ENCODE data around the gene ETV5. TPM values are rescaled to one million over a fixed set of nuclear protein-coding genes. Genes with fewer than 3 reads are reported as not detected.

The ETV5 gene
- total RNA-seq, 1 donor from 2014 or later, result 40.6 TPM

DNA sequence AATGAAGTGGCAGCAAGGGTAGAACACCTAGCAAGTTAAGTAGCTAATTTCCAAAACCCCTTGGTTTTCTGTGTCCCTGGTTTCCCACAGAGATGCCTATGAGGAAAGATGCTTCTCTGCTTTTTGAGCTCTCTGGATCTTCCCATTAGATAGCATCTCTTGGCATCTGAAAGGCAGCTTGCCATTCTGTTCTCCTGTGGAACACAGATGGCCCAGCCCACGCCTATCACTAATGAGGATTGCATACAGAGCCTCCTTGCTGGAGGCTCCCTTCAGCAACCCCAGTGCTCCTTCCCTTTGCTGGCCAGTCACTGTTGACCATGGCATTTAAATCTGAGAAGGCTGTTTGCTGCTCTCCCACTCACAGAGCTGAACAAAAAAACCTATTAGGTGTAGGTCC, 34.4 kb upstream of the ETV5 start:
- TF ChIP-seq, protein P1, sequence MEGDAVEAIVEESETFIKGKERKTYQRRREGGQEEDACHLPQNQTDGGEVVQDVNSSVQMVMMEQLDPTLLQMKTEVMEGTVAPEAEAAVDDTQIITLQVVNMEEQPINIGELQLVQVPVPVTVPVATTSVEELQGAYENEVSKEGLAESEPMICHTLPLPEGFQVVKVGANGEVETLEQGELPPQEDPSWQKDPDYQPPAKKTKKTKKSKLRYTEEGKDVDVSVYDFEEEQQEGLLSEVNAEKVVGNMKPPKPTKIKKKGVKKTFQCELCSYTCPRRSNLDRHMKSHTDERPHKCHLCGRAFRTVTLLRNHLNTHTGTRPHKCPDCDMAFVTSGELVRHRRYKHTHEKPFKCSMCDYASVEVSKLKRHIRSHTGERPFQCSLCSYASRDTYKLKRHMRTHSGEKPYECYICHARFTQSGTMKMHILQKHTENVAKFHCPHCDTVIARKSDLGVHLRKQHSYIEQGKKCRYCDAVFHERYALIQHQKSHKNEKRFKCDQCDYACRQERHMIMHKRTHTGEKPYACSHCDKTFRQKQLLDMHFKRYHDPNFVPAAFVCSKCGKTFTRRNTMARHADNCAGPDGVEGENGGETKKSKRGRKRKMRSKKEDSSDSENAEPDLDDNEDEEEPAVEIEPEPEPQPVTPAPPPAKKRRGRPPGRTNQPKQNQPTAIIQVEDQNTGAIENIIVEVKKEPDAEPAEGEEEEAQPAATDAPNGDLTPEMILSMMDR (IDR thresholded peaks at IDR 0.05; ENCODE audit: unreplicated experiment), result no peak
- Mint-ChIP-seq H3K36me3 (ENCODE audit: low read depth, unreplicated experiment) (no peaks in the 10 kb centered on the region), H3K4me3 (ENCODE audit: unreplicated experiment) (no peak overlapping the region), H3K27me3 (ENCODE audit: unreplicated experiment) (peaks cover 3% of the 10 kb centered on the region), H3K27ac (ENCODE audit: unreplicated experiment) (no peak overlapping the region), H3K4me1 (ENCODE audit: unreplicated experiment) (peaks cover 27% of the 10 kb centered on the region), H3K9me3 (ENCODE audit: unreplicated experiment) (no peaks in the 10 kb centered on the region)
- DNase-seq (ENCODE audit: low spot score), result no peak

DNA sequence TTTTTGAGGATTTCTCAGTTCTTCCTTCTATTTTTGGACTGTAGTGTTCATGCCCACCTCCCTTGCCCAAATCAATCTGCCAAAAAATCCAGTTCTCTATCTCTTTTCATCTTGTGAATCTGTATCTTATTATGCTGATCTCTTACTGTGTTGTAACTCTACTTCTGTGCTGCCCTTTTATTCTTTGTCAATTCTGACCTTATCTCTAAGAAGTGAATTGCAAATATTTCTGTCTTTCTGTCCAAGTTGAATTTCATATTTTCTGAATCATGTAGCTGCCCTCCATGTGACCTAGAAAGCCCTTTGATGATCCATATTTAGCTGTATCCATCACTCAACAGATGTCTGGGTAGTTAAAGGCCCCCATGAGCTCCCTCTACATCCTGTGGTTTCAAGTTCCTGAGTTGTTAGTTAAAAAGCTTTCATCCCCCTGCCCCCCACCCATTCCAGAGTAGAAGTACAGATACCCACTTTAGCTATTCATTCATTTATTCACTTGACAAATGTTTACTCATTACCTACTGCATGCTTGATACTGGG, 33.6 kb upstream of the ETV5 start:
- H3K4me3 Mint-ChIP-seq (ENCODE audit: unreplicated experiment), result no peak overlapping the region
- H3K27me3 Mint-ChIP-seq (ENCODE audit: unreplicated experiment), result peaks cover 3% of the 10 kb centered on the region
- no peak for DNase-seq (ENCODE audit: low spot score)
- no peak overlapping the region for H3K27ac Mint-ChIP-seq (ENCODE audit: unreplicated experiment)
- H3K9me3 Mint-ChIP-seq (ENCODE audit: unreplicated experiment), result no peaks in the 10 kb centered on the region
- H3K36me3 Mint-ChIP-seq (ENCODE audit: low read depth, unreplicated experiment), result no peaks in the 10 kb centered on the region
- H3K4me1 Mint-ChIP-seq (ENCODE audit: unreplicated experiment), result peaks cover 34% of the 10 kb centered on the region
- TF ChIP-seq, protein P1 (IDR thresholded peaks at IDR 0.05; ENCODE audit: unreplicated experiment), result no peak

DNA sequence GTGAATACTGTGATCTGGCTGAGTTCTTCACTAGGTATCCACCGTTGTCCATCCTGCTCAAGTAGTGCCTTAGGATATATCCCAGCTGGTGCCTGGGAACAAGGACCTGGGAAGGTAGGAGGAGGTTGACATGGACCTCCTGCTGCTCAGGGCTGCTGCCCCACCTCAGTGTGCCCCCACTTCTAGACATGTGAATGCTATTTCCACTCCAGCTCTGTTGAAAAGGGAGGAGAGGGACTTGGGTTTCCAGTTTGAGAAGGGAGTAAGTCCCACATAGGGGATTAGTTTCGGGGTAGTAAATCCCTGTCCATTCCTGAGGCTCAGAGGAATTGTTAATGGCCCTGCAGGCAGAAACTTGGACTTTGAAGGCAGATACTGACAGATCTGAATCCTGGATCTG, 32.9 kb upstream of the ETV5 start:
- DNase-seq (ENCODE audit: low spot score), result no peak
- Mint-ChIP-seq H3K9me3 (ENCODE audit: unreplicated experiment) (no peaks in the 10 kb centered on the region), H3K27me3 (ENCODE audit: unreplicated experiment) (peaks cover 3% of the 10 kb centered on the region), H3K27ac (ENCODE audit: unreplicated experiment) (no peak overlapping the region), H3K36me3 (ENCODE audit: low read depth, unreplicated experiment) (no peaks in the 10 kb centered on the region), H3K4me1 (ENCODE audit: unreplicated experiment) (peaks cover 41% of the 10 kb centered on the region), H3K4me3 (ENCODE audit: unreplicated experiment) (no peak overlapping the region)
- TF ChIP-seq, protein P1 (IDR thresholded peaks at IDR 0.05; ENCODE audit: unreplicated experiment), result no peak

DNA sequence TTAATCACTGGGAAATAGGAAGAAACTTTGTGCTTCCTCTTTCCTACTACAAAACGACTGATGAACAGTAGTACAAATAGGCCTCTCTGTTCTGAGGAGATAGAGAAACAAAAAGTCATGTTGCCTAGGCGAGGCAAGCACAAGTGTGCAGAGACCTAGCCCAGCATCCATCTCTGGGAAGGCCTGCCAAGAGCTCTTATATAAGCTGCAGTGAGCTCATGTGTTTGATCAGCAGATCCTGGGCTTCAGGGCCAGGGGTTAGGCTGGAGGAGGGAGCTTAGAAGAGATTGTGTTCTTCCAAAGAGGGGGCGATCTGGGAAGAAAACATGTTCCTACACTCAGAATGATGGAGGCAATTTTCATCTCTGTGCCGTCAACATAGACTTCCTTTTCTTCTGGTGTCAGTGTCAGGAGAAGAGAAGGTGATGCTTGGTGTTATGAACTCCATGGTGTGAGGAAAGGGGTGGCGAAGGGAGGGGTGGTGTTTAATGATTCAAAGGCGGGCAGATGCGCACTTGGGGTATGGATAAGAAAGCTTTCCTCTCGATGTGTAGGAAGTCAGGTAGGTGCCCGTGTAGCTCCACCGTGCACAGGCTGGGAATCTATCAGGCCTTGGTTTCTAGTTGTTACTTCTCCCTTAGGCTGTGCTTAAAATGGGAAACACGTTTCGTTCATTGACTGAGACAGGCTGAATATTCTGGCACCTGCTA, 29.5 kb upstream of the ETV5 start:
- TF ChIP-seq, protein P1 (IDR thresholded peaks at IDR 0.05; ENCODE audit: unreplicated experiment), result no peak
- Mint-ChIP-seq H3K27me3 (ENCODE audit: unreplicated experiment) (peaks cover 3% of the 10 kb centered on the region), H3K4me1 (ENCODE audit: unreplicated experiment) (peaks cover 58% of the 10 kb centered on the region), H3K36me3 (ENCODE audit: low read depth, unreplicated experiment) (no peaks in the 10 kb centered on the region), H3K27ac (ENCODE audit: unreplicated experiment) (no peak overlapping the region), H3K4me3 (ENCODE audit: unreplicated experiment) (no peak overlapping the region), H3K9me3 (ENCODE audit: unreplicated experiment) (no peaks in the 10 kb centered on the region)
- no peak for DNase-seq (ENCODE audit: low spot score)

DNA sequence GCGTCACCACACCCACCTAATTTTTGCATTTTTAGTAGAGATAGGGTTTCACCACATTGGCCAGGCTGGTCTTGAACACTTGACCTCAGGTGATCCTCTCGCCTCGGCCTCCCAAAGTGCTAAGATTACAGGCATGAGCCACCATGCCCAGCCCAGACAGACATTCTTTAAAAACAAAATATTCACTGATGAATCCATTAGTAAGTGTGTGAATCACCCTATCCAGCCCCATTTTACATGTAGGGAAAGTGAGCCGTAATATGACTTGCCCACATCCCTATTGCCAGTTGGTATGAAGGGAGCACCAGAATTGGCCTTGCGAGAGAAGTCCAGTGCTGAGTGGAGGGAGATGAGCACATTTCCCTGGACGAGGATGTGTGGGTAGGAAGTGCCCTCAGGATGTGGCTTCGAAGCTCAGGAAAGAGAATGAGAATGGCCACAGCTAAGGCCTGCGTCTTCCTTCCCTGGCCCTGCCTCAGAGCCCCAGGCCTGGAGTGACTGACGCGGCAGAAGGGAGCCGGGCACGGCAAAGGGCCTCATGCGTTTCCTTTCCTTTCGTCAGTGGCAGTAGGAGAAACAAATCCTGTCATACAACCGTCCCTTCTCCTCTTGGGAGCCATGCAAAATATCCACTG, 28.3 kb upstream of the ETV5 start:
- peak; percentile 45 for DNase-seq (ENCODE audit: low spot score)
- TF ChIP-seq, protein P1 (IDR thresholded peaks at IDR 0.05; ENCODE audit: unreplicated experiment), result no peak
- no peak overlapping the region for H3K4me3 Mint-ChIP-seq (ENCODE audit: unreplicated experiment)
- H3K9me3 Mint-ChIP-seq (ENCODE audit: unreplicated experiment), result no peaks in the 10 kb centered on the region
- no peaks in the 10 kb centered on the region for H3K36me3 Mint-ChIP-seq (ENCODE audit: low read depth, unreplicated experiment)
- H3K4me1 Mint-ChIP-seq (ENCODE audit: unreplicated experiment), result peaks cover 52% of the 10 kb centered on the region
- peak overlapping the region; percentile 80 for H3K27ac Mint-ChIP-seq (ENCODE audit: unreplicated experiment)
- peaks cover 3% of the 10 kb centered on the region for H3K27me3 Mint-ChIP-seq (ENCODE audit: unreplicated experiment)
